CD14-positive monocyte (primary cell): ENCODE measurements around the gene ZNF536. TPM values are rescaled to one million over a fixed set of nuclear protein-coding genes. Genes with fewer than 3 reads are reported as not detected.

Experiments used
- DNase-seq, 3 donors: peaks; one replicate each; pipeline ENCODE4 v3.0.0-alpha.2; 2011 to 2022
- H2AFZ ChIP-seq: 2 replicates; pipeline ENCODE4 v1.6.0; 2012; ENCODE audit warnings: mild to moderate bottlenecking, low read depth, low read length, inconsistent platforms; ENCODE audit not compliant: insufficient read depth, poor library complexity, severe bottlenecking
- H3K27ac ChIP-seq, 2 donors: 1 replicate in 1 of 2; 2 replicates in 1 of 2; pipeline ENCODE4 v1.5.1; 2012 to 2013; ENCODE audit warnings: low read length in 2 of 2, control low read depth in 1 of 2, inconsistent platforms in 1 of 2, low read depth in 1 of 2, mild to moderate bottlenecking in 1 of 2
- H3K27me3 ChIP-seq, 2 donors: one replicate each; pipeline versions ENCODE4 v1.6.0 to v1.6.1; 2011 to 2013; ENCODE audit warnings: low read length in 2 of 2; ENCODE audit not compliant: control insufficient read depth in 2 of 2, insufficient read depth in 2 of 2
- H3K36me3 ChIP-seq, 2 donors: replicated peaks in 1 of 2; 1 replicate in 1 of 2; 2 replicates in 1 of 2; pipeline versions ENCODE4 v1.5.1 to v1.6.1; 2012 to 2013; ENCODE audit warnings: low read length in 2 of 2, control low read depth in 1 of 2, inconsistent platforms in 1 of 2, mild to moderate bottlenecking in 1 of 2; ENCODE audit not compliant: insufficient read depth in 2 of 2, control insufficient read depth in 1 of 2
- H3K4me1 ChIP-seq, 2 donors: 1 replicate in 1 of 2; 2 replicates in 1 of 2; pipeline versions ENCODE4 v1.5.1 to v1.6.1; 2012 to 2013; ENCODE audit warnings: low read length in 2 of 2, control low read depth in 1 of 2, inconsistent platforms in 1 of 2, mild to moderate bottlenecking in 1 of 2, moderate library complexity in 1 of 2; ENCODE audit not compliant: insufficient read depth in 2 of 2, control insufficient read depth in 1 of 2
- H3K4me2 ChIP-seq: replicated peaks from 2 replicates; pipeline ENCODE3; 2012; ENCODE audit warnings: low read length, moderate library complexity, mild to moderate bottlenecking; ENCODE audit not compliant: poor library complexity, severe bottlenecking; ENCODE audit errors: extremely low read depth
- H3K4me3 ChIP-seq, 3 experiments: fragments of 200-600 bp in 1 of 3; sonication (generic) in 1 of 3; replicated peaks in 1 of 3; 1 replicate in 2 of 3; 2 replicates in 1 of 3; pipeline ENCODE4 v1.5.1; 2011 to 2013; ENCODE audit warnings: low read length in 3 of 3, mild to moderate bottlenecking in 3 of 3, control low read depth in 2 of 3, low read depth in 2 of 3, inconsistent platforms in 1 of 3, moderate library complexity in 1 of 3
- H3K79me2 ChIP-seq: 2 replicates; pipeline ENCODE4 v1.6.0; 2012; ENCODE audit warnings: mild to moderate bottlenecking, control low read depth, inconsistent platforms, low read length, moderate library complexity; ENCODE audit not compliant: insufficient read depth
- H3K9ac ChIP-seq: 2 replicates; pipeline ENCODE4 v1.6.0; 2017; ENCODE audit warnings: low read length, mild to moderate bottlenecking; ENCODE audit not compliant: insufficient read depth, poor library complexity, severe bottlenecking
- H3K9me3 ChIP-seq, 2 donors: replicated peaks in 1 of 2; 1 replicate in 1 of 2; 2 replicates in 1 of 2; pipeline versions ENCODE4 v1.5.1 to v1.6.1; 2012 to 2013; ENCODE audit warnings: low read length in 2 of 2, control low read depth in 1 of 2; ENCODE audit not compliant: control insufficient read depth in 1 of 2, insufficient read depth in 1 of 2
- H4K20me1 ChIP-seq: 2 replicates; pipeline ENCODE4 v1.6.0; 2012; ENCODE audit warnings: mild to moderate bottlenecking, low read length, control low read depth, moderate library complexity; ENCODE audit not compliant: insufficient read depth
- H3K27ac Mint-ChIP-seq, 7 donors: one replicate each; pipeline ENCODE4 v1.8.0; 2020; ENCODE audit warnings: mild to moderate bottlenecking in 7 of 7, mixed read lengths in 7 of 7, moderate library complexity in 6 of 7, inconsistent platforms in 2 of 7
- H3K27me3 Mint-ChIP-seq, 3 donors: one replicate each; pipeline ENCODE4 v1.8.0; 2021 to 2022; ENCODE audit warnings: low read depth in 3 of 3, mild to moderate bottlenecking in 3 of 3, mixed read lengths in 3 of 3, moderate library complexity in 3 of 3, inconsistent platforms in 1 of 3
- H3K36me3 Mint-ChIP-seq, 2 donors: one replicate each; pipeline ENCODE4 v1.8.0; 2020; ENCODE audit warnings: mixed read lengths in 2 of 2, inconsistent platforms in 1 of 2, mild to moderate bottlenecking in 1 of 2
- H3K4me1 Mint-ChIP-seq: one replicate; pipeline ENCODE4 v1.8.0; 2020; ENCODE audit warnings: mild to moderate bottlenecking, mixed read lengths
- H3K4me3 Mint-ChIP-seq, 2 donors: one replicate each; pipeline ENCODE4 v1.8.0; 2020; ENCODE audit warnings: mild to moderate bottlenecking in 2 of 2, mixed read lengths in 2 of 2, moderate library complexity in 1 of 2
- H3K9me3 Mint-ChIP-seq, 7 donors: one replicate each; pipeline ENCODE4 v1.8.0; 2020 to 2022; ENCODE audit warnings: mixed read lengths in 7 of 7, mild to moderate bottlenecking in 6 of 7, moderate library complexity in 6 of 7, inconsistent platforms in 2 of 7
- CTCF ChIP-seq: fragments of 200-600 bp; IDR thresholded peaks from one replicate; pipeline ENCODE4 v1.8.0; 2022; ENCODE audit warnings: antibody characterized with exemption, mild to moderate bottlenecking
- WGBS: methylation state at CpG from one replicate; pipeline ENCODE4 v1.1.5; 2013; ENCODE audit warnings: missing lambda C conversion rate; ENCODE audit not compliant: insufficient coverage; 5-methylcytosine and 5-hydroxymethylcytosine counted together
- intact Hi-C, 2 donors: fragments of 100-400 bp; cut with micrococcal nuclease; formaldehyde crosslinking; loops; one replicate each; pipeline versions ENCODE4 v1.15.0 to v1.15.1; 2023
- polyA plus RNA-seq, 3 donors: library from polyadenylated mRNA; depleted of rRNA in 1 of 3; unstranded in 2 of 3; stranded (reverse) in 1 of 3; fragments of 300-500 nt in 2 of 3; fragments of >200 nt in 1 of 3; fragmentation: Illumina TruSeq in 2 of 3; gene quantifications; 1 replicate in 2 of 3; 2 replicates in 1 of 3; pipeline ENCODE4 v1.2.3, GENCODE V29; 2012 to 2021

The ZNF536 gene
- polyA plus RNA-seq, 3 donors: not detected

- Histone ChIP-seq H4K20me1 (no peaks in the 10 kb centered on the region), H3K4me1 (no peaks in the 10 kb centered on the region), H3K4me2 (no peak overlapping the region), H3K9ac (no peak overlapping the region), H3K27me3 (no peaks in the 10 kb centered on the region), H3K27ac (no peak overlapping the region), H3K36me3 (no peaks in the 10 kb centered on the region), H3K9me3 (peaks cover 0 to 15% of the 10 kb centered on the region in 2 donors), H3K79me2 (no peaks in the 10 kb centered on the region), H3K4me3 (no peak overlapping the region), H2AFZ (no peak overlapping the region)
- 95% methylated on average over 10 of the region's 13 CpGs for WGBS
- no peaks in the 10 kb centered on the region for H3K4me1 Mint-ChIP-seq
- intact Hi-C loops: no loop called here
- no peak for TF ChIP-seq CTCF
- H3K4me3 Mint-ChIP-seq: no peak overlapping the region
- DNase-seq: no peak
- no peaks in the 10 kb centered on the region for H3K36me3 Mint-ChIP-seq
- H3K9me3 Mint-ChIP-seq: peaks cover 2 to 17% (median 6%) of the 10 kb centered on the region in 7 donors
- H3K27me3 Mint-ChIP-seq: peaks cover 2% of the 10 kb centered on the region in 3 donors
- no peak overlapping the region for H3K27ac Mint-ChIP-seq
These were observed 177.0 kb downstream of the ZNF536 start for GRCh38 chr19:30549151-30549550.

- Histone ChIP-seq H3K9ac (no peak overlapping the region), H4K20me1 (no peaks in the 10 kb centered on the region), H2AFZ (no peak overlapping the region), H3K4me3 (no peak overlapping the region), H3K9me3 (peaks cover 0 to 6% of the 10 kb centered on the region in 2 donors), H3K27ac (no peak overlapping the region), H3K4me1 (no peaks in the 10 kb centered on the region), H3K4me2 (no peak overlapping the region), H3K79me2 (no peaks in the 10 kb centered on the region), H3K36me3 (no peaks in the 10 kb centered on the region), H3K27me3 (no peaks in the 10 kb centered on the region)
- intact Hi-C loops: no loop called here
- Mint-ChIP-seq H3K4me1 (no peaks in the 10 kb centered on the region), H3K9me3 (peaks cover 0 to 10% (median 3%) of the 10 kb centered on the region in 7 donors), H3K27me3 (peaks cover 0 to 4% (median 2%) of the 10 kb centered on the region in 3 donors), H3K27ac (no peak overlapping the region), H3K36me3 (no peaks in the 10 kb centered on the region), H3K4me3 (no peak overlapping the region)
- DNase-seq: no peak
- TF ChIP-seq CTCF: no peak
- 77% methylated on average over 10 of the region's 11 CpGs for WGBS
These were observed 179.1 kb downstream of the ZNF536 start for GRCh38 chr19:30551271-30551670.
